Measurements from ENCODE around the gene GSTT4.
A peak's percentile ranks its signal among the peaks of the same experiment; 100 is the strongest.
"Not testable (repeated sequence)": the region's sequence is repeated elsewhere in the genome, so short reads cannot be mapped to it uniquely, and the experiment has no call there.

GSTT4 gene

GRCh38 chr22:24005201-24005600 is at the start of gene GSTT4:
TSS of gene GSTT4 (minus strand) at chr22:24005453. CDS start at chr22:24005356, 97 bp downstream.
- peak in 8 of 51 donors; percentile 6 to 42 (median 17) for DNase-seq

- DNase-seq, result no peak
Observed at GRCh38 chr22:24054356-24054755, 49.1 kb upstream of the GSTT4 start.

- DNase-seq, result no peak
Observed at GRCh38 chr22:24053481-24054226, 48.4 kb upstream of the GSTT4 start.

- DNase-seq, result peak in 1 of 51 donors; percentile 24
Observed at GRCh38 chr22:24051568-24051967, 46.3 kb upstream of the GSTT4 start.

- DNase-seq, result no peak
Observed at GRCh38 chr22:24051028-24051427, 45.8 kb upstream of the GSTT4 start.

GRCh38 chr22:24049978-24050377 is 44.7 kb upstream of the GSTT4 start:
- no peak for DNase-seq

GRCh38 chr22:24049211-24049610 is 44.0 kb upstream of the GSTT4 start:
- DNase-seq, result no peak

GRCh38 chr22:24046024-24046423 is 40.8 kb upstream of the GSTT4 start:
- DNase-seq, result no peak

GRCh38 chr22:24043958-24044357 is 38.7 kb upstream of the GSTT4 start:
- DNase-seq, result no peak

- DNase-seq, result not testable (repeated sequence)
Observed at GRCh38 chr22:24043465-24043864, 38.2 kb upstream of the GSTT4 start.

GRCh38 chr22:24040946-24041345 is 35.7 kb upstream of the GSTT4 start:
- DNase-seq, result no peak

GRCh38 chr22:24039046-24039445 is 33.8 kb upstream of the GSTT4 start:
- peak in 1 of 51 donors; percentile 18 for DNase-seq

- DNase-seq, result no peak
Observed at GRCh38 chr22:24037851-24038765, 32.9 kb upstream of the GSTT4 start.

- DNase-seq, result no peak
Observed at GRCh38 chr22:24035296-24035695, 30.0 kb upstream of the GSTT4 start.

GRCh38 chr22:24033731-24034130 is 28.5 kb upstream of the GSTT4 start:
- DNase-seq, result no peak

- DNase-seq, result no peak
Observed at GRCh38 chr22:24030186-24030702, 25.0 kb upstream of the GSTT4 start.

GRCh38 chr22:24029304-24029703 is 24.1 kb upstream of the GSTT4 start:
- DNase-seq, result no peak

- no peak for DNase-seq
Observed at GRCh38 chr22:24028533-24028932, 23.3 kb upstream of the GSTT4 start.

GRCh38 chr22:24027991-24028390 is 22.7 kb upstream of the GSTT4 start:
- DNase-seq, result no peak

GRCh38 chr22:24027389-24027975 is 22.2 kb upstream of the GSTT4 start:
- DNase-seq, result no peak

GRCh38 chr22:24026733-24027132 is 21.5 kb upstream of the GSTT4 start:
- no peak for DNase-seq

GRCh38 chr22:24026056-24026455 is 20.8 kb upstream of the GSTT4 start:
- DNase-seq, result no peak

All from hypothalamus (tissue), 51 donors.